ENCODE data around the gene ADD1. TPM values are rescaled to one million over a fixed set of nuclear protein-coding genes. Genes with fewer than 3 reads are reported as not detected.
A peak's percentile ranks its signal among the peaks of the same experiment; 100 is the strongest.

The ADD1 gene
- total and polyA plus RNA-seq, 11 donors, result 179 to 275 (median 215) TPM

- no peak for DNase-seq
- H3K4me1 ChIP-seq, result peaks cover 0 to 34% (median 23%) of the 10 kb centered on the region in 12 donors
- intact Hi-C loops (cut with DNase I), result no loop called here
- H3K27ac ChIP-seq, result no peak overlapping the region
- TF ChIP-seq POLR2A (IDR thresholded peaks at IDR 0.05) (no peak), CTCF (IDR thresholded peaks at IDR 0.05) (no peak)
- no peaks in the 10 kb centered on the region for H3K27me3 ChIP-seq
- no peaks in the 10 kb centered on the region for H3K9me3 ChIP-seq
- no peak for ATAC-seq
- H3K36me3 ChIP-seq, result peaks cover 0 to 84% (median 75%) of the 10 kb centered on the region in 9 donors
- WGBS, 4 donors, result 78 to 87% (median 84%) methylated on average over 29 to 32 of the region's 32 CpGs
- no peak overlapping the region for H3K4me3 ChIP-seq
These were observed 84.9 kb downstream of the ADD1 start for GRCh38 chr4:2928242-2929176.

GRCh38 chr4:2929469-2929868 lies 85.8 kb downstream of the ADD1 start:
- H3K27me3 ChIP-seq, result no peaks in the 10 kb centered on the region
- no peaks in the 10 kb centered on the region for H3K9me3 ChIP-seq
- peaks cover 0 to 75% (median 66%) of the 10 kb centered on the region in 9 donors for H3K36me3 ChIP-seq
- no peak for DNase-seq
- H3K27ac ChIP-seq, result no peak overlapping the region
- no peak overlapping the region for H3K4me3 ChIP-seq
- intact Hi-C loops (cut with DNase I), result no loop called here
- TF ChIP-seq POLR2A (IDR thresholded peaks at IDR 0.05) (no peak), CTCF (IDR thresholded peaks at IDR 0.05) (no peak)
- ATAC-seq, result no peak
- H3K4me1 ChIP-seq, result peaks cover 0 to 38% (median 28%) of the 10 kb centered on the region in 12 donors
- WGBS, 4 donors, result 88 to 94% (median 92%) methylated on average over 12 to 16 of the region's 16 CpGs

- 87 to 91% (median 91%) methylated on average over 11 to 12 of the region's 12 CpGs for WGBS, 4 donors
- TF ChIP-seq POLR2A (IDR thresholded peaks at IDR 0.05) (no peak), CTCF (IDR thresholded peaks at IDR 0.05) (no peak)
- Histone ChIP-seq H3K4me1 (peaks cover 1 to 42% (median 30%) of the 10 kb centered on the region in 12 donors), H3K36me3 (peaks cover 0 to 67% (median 58%) of the 10 kb centered on the region in 9 donors), H3K4me3 (no peak overlapping the region), H3K9me3 (no peaks in the 10 kb centered on the region), H3K27ac (peak overlapping the region in 3 of 12 donors; percentile 69 to 90 (median 86)), H3K27me3 (no peaks in the 10 kb centered on the region)
- ATAC-seq (no peak), DNase-seq (peak in 1 of 5 donors; percentile 32)
- intact Hi-C loops (cut with DNase I), result loop anchor here in 8 of 10 donors (5.0 to 10.0 kb wide), 6 partner anchors 85 to 173 kb away; partner anchors contain the start of genes ADD1 (in 4 of the 8) and TNIP2 (in 1 of the 8)
These were observed 86.6 kb downstream of the ADD1 start for GRCh38 chr4:2930135-2930757.

Measured in heart left ventricle (tissue), 16 donors.